ENCODE results near the gene CRYGC.
"Not testable (repeated sequence)": the region's sequence is repeated elsewhere in the genome, so short reads cannot be mapped to it uniquely, and the experiment has no call there.

The CRYGC gene

GRCh38 chr2:208099682-208100470, 29.8 kb downstream of the CRYGC start:
- DNase-seq (ENCODE audit: low read depth, low spot score), result peak; percentile 55

DNA sequence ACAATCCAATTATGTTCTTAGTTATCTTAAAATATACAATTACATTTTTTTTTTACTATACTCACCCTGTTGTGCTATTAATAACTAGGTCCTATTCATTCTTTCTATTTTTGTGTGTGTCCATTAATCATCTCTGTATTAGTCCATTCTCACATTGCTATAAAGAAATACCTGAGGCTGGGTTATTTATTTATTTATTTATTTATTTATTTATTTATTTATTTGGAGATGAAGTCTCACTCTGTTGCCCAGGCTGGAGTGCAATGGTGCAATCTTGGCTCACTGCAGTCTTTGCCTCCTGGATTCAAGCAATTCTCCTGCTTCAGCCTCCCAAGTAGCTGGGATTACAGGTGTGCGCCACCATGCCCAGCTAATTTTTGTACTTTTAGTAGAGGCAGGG, 30.9 kb downstream of the CRYGC start:
- DNase-seq (ENCODE audit: low read depth, low spot score); H3K4me3 ChIP-seq (ENCODE audit: low read length): not testable (repeated sequence)

More at GRCh38 chr2:208099682-208100470, 29.8 kb downstream of the CRYGC start:
- H3K4me3 ChIP-seq (ENCODE audit: low read length), result no peak overlapping the region

GRCh38 chr2:208098267-208098666, 31.4 kb downstream of the CRYGC start:
- DNase-seq (ENCODE audit: low read depth, low spot score), result no peak
- H3K4me3 ChIP-seq (ENCODE audit: low read length), result no peak overlapping the region

GRCh38 chr2:208097801-208098200, 31.8 kb downstream of the CRYGC start:
- DNase-seq (ENCODE audit: low read depth, low spot score), result no peak
- no peak overlapping the region for H3K4me3 ChIP-seq (ENCODE audit: low read length)

DNA sequence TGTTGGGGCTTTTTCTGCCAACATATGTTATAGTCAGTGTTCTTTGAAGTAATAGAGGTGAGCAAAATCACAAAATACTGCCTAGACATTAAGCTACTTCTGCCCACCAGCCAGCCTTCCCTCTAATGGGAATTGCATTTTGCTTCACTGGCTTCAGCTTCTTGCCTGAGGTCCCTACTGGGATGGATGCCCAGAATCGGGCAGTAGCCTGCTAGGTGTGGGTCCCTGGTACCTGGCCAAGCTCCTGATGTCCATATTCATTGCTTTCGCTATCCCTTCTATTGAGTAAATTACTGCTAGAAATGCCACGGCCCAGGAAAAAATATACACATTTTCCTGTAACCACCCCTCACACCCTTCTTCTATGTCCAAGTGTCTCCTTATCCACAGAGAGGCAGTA, 32.3 kb downstream of the CRYGC start:
- no peak for DNase-seq (ENCODE audit: low read depth, low spot score)
- H3K4me3 ChIP-seq (ENCODE audit: low read length), result no peak overlapping the region

GRCh38 chr2:208096080-208096479, 33.5 kb downstream of the CRYGC start:
- no peak for DNase-seq (ENCODE audit: low read depth, low spot score)
- no peak overlapping the region for H3K4me3 ChIP-seq (ENCODE audit: low read length)

DNA sequence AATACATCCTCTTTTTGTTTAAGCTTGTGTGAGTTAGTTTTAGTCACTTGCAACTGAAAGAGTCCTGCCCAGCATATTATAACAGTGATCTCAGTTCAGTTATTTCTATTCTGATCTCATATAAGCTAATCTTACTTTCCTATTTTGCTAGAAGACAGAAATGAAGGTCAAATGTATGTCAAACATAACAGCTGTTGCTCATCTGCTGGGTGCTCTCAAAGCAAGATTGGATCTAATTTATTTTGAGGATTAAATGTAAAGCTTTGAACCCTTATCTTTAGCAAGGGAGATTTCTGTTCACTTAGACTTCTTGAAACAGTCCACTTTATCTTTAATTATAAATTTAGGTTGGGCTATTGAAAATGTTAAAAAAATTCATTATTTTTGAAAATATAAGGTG, 36.5 kb downstream of the CRYGC start:
- no peak overlapping the region for H3K4me3 ChIP-seq (ENCODE audit: low read length)

DNA sequence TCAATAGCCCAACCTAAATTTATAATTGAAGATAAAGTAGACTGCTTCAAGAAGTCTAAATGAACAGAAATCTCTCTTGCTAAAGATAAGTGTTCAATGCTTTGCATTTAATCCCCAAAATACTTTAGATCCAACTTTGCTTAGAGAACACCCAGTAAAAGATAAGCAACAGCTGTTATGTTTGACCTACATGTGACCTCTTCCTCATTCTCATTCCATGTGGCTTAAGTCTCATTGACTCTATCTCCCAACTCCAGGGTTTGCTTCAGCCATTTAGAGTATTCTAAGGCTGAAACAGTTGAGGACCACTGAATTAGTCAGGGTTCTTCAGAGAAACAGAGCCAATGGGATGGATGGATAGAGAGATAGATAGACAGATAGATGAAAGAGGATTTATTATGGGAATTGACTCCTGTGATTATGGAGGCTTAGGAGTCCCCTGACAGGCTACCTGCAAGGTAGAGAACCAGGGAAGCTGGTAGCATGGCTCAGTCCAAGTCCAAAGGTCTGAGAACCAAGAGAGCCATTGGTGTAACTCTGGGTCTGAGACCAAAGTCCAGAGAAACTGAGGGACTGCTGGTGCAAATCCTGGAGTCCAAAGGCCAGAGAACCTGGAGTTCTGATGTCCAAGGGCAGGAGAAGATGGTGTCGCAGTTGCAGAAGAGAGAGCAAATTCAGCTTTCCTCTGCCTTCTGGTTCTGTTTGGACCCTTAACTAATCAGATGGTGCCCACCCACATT, 37.4 kb downstream of the CRYGC start:
- no peak overlapping the region for H3K4me3 ChIP-seq (ENCODE audit: low read length)
- no peak for DNase-seq (ENCODE audit: low read depth, low spot score)

More for the DNA sequence above, 36.5 kb downstream of the CRYGC start:
- DNase-seq (ENCODE audit: low read depth, low spot score), result no peak

- no peak for DNase-seq (ENCODE audit: low read depth, low spot score)
- no peak overlapping the region for H3K4me3 ChIP-seq (ENCODE audit: low read length)
Measured at GRCh38 chr2:208090420-208090819, 39.2 kb downstream of the CRYGC start.

- no peak overlapping the region for H3K4me3 ChIP-seq (ENCODE audit: low read length)
- DNase-seq (ENCODE audit: low read depth, low spot score), result no peak
Measured at GRCh38 chr2:208086029-208086428, 43.6 kb downstream of the CRYGC start.

GRCh38 chr2:208083807-208084206, 45.8 kb downstream of the CRYGC start:
- H3K4me3 ChIP-seq (ENCODE audit: low read length), result no peak overlapping the region
- no peak for DNase-seq (ENCODE audit: low read depth, low spot score)
